Fibroblast of skin of back (primary cell): ENCODE results near the gene ZNF567.

Experiments used
- DNase-seq: peaks from one replicate; pipeline ENCODE4 v3.0.0-alpha.2; 2013

The ZNF567 gene

DNA sequence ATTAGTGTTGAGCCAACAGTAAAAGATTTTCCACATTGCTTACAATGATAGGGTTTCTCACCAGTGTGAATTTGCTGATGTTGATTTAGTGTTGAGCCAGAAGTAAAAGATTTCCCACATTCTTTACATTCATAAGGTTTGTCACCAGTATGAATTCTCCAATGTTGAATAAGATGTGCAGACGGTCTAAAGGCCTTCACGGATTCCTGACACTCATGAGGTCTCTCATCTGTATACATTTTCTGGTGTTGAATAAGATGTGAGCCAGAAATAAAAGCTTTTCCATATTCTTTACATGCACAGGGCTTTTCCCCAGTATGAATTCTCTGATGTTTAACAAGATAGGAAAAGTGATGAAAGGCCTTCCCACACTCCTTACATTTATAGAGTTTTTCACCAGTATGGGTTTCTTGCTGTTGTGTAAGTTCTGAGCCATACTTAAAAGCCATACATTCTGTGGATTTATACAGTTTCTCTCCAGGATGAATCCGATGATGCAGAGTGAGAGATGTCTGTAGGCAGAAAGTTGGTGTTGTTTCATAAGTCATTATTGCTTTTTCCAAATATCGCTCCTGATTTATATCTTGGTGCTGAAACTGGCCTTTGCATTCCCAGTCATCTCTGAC lies 62.8 kb downstream of the ZNF567 start:
- DNase-seq, result no peak
